K562 (cell line): ENCODE data around the gene LARP4B. TPM values are rescaled to one million over a fixed set of nuclear protein-coding genes. Genes with fewer than 3 reads are reported as not detected.

ENCODE experiments used
- ATAC-seq: fragments of 200-7000 bp; cut with Tn5 transposase; 3 replicates; pipeline ENCODE4 v1.9.1; 2020; ENCODE audit warnings: moderate library complexity
- BruUV-seq: library from RNA; stranded (reverse); fragments of 400-500 nt; replicated peaks from 2 replicates; lab custom pipeline; 2021; lab: Mats Ljungman, UMichigan
- CTCF ChIA-PET: fragments of 300-600 bp; formaldehyde crosslinking; extraction: SDS; loops from one replicate; lab custom pipeline; 2021; ENCODE audit warnings: low intra/inter-chr PET ratio; lab: Yijun Ruan, JAX
- POLR2A ChIA-PET: fragments of 300-600, 350-650 bp; sonication (Branson Sonifier 250); formaldehyde crosslinking; extraction: SDS; loops from one replicate; lab custom pipeline; 2021; ENCODE audit warnings: antibody characterized with exemption, inconsistent platforms; lab: Yijun Ruan, JAX
- DNase-seq, 4 experiments: peaks; one replicate each; pipeline versions ENCODE4 v3.0.0 to v3.0.0-alpha.2; 2011 to 2018; ENCODE audit warnings: low spot score in 3 of 4, mixed read lengths in 3 of 4; ENCODE audit errors: extremely low read depth in 1 of 4
- FAIRE-seq: peaks from 2 replicates; lab custom pipeline; 2011; peaks lifted over from hg19 to GRCh38; lab: Jason Lieb, UNC
- H2AFZ ChIP-seq: 2 replicates; pipeline ENCODE4 v1.6.0; 2011; ENCODE audit warnings: low read depth, low read length, control low read depth, inconsistent platforms
- H3K27ac ChIP-seq: fragments of 200-600 bp; 3 replicates; pipeline ENCODE4 v1.8.0; 2011; ENCODE audit warnings: low read depth, mild to moderate bottlenecking, control low read depth, inconsistent platforms, low read length, moderate library complexity, mixed read lengths; ENCODE audit errors: extremely low read depth
- H3K27me3 ChIP-seq, 2 experiments: fragments of 300-600 bp in 1 of 2; 2 replicates in 1 of 2; 3 replicates in 1 of 2; pipeline versions ENCODE4 v1.6.0 to v1.8.0; 2011; ENCODE audit warnings: inconsistent platforms in 2 of 2, low read length in 2 of 2, mild to moderate bottlenecking in 1 of 2, mixed read lengths in 1 of 2, moderate library complexity in 1 of 2; ENCODE audit not compliant: control insufficient read depth in 2 of 2, insufficient read depth in 2 of 2
- H3K36me3 ChIP-seq: fragments of 300-600 bp; 3 replicates; pipeline ENCODE4 v1.8.0; 2011; ENCODE audit warnings: mild to moderate bottlenecking, low read length, inconsistent platforms; ENCODE audit not compliant: control insufficient read depth, insufficient read depth
- H3K4me1 ChIP-seq, 2 experiments: fragments of 200-600 bp in 1 of 2; replicated peaks in 1 of 2; 2 replicates in 1 of 2; 3 replicates in 1 of 2; pipeline versions ENCODE4 v1.5.1 to v1.8.0; 2011; ENCODE audit warnings: inconsistent platforms in 2 of 2, low read length in 2 of 2, mild to moderate bottlenecking in 1 of 2, mixed read lengths in 1 of 2, moderate library complexity in 1 of 2; ENCODE audit not compliant: control insufficient read depth in 2 of 2, insufficient read depth in 2 of 2
- H3K4me2 ChIP-seq: 2 replicates; pipeline ENCODE4 v1.6.1; 2011; ENCODE audit warnings: low read length, control low read depth, inconsistent platforms, mixed read lengths; ENCODE audit not compliant: insufficient read depth
- H3K4me3 ChIP-seq: fragments of 200-600 bp; sonication (generic), shearing (Covaris generic); 2 replicates; pipeline ENCODE4 v1.5.1; 2016; ENCODE audit warnings: control low read depth, inconsistent platforms
- H3K79me2 ChIP-seq: fragments of 200-600 bp; 3 replicates; pipeline ENCODE4 v1.8.0; 2011; ENCODE audit warnings: low read length, inconsistent platforms; ENCODE audit not compliant: control insufficient read depth, insufficient read depth
- H3K9ac ChIP-seq, 2 experiments: 2 replicates each; pipeline versions ENCODE4 v1.6.0 to v1.6.1; 2011; ENCODE audit warnings: low read depth in 2 of 2, low read length in 2 of 2, control low read depth in 1 of 2, inconsistent platforms in 1 of 2, mild to moderate bottlenecking in 1 of 2, mixed read lengths in 1 of 2; ENCODE audit not compliant: insufficient read depth in 1 of 2
- H3K9me1 ChIP-seq: one replicate; pipeline ENCODE4 v1.6.0; 2011; ENCODE audit warnings: inconsistent platforms, mild to moderate bottlenecking, low read length, moderate library complexity; ENCODE audit not compliant: control insufficient read depth, insufficient read depth
- H3K9me3 ChIP-seq: replicated peaks from 2 replicates; pipeline ENCODE4 v1.5.1; 2011; ENCODE audit warnings: low read depth, low read length, inconsistent platforms; ENCODE audit not compliant: control insufficient read depth, insufficient read depth
- H4K20me1 ChIP-seq: replicated peaks from 2 replicates; pipeline ENCODE4 v1.6.1; 2011; ENCODE audit warnings: low read length, inconsistent platforms, mixed read lengths; ENCODE audit not compliant: control insufficient read depth, insufficient read depth
- BRF2 ChIP-seq: IDR thresholded peaks from 3 replicates; pipeline ENCODE4 v1.6.1; 2011; ENCODE audit warnings: borderline replicate concordance, mild to moderate bottlenecking; ENCODE audit not compliant: insufficient read length, insufficient read depth
- ETV5 ChIP-seq: sonication (generic); formaldehyde crosslinking; IDR thresholded peaks from 2 replicates; pipeline ENCODE4 v1.4.0; 2020; ENCODE audit warnings: low read depth, mild to moderate bottlenecking, missing genetic modification reagents
- FOXJ3 ChIP-seq: sonication (generic); formaldehyde crosslinking; IDR thresholded peaks from 2 replicates; pipeline ENCODE4 v1.4.0; 2020; ENCODE audit warnings: mild to moderate bottlenecking, missing genetic modification reagents
- MLLT1 ChIP-seq, 2 experiments: fragments of 450-650 bp; IDR thresholded peaks; 2 replicates each; pipeline ENCODE4 v1.6.1; 2016
- NCOA4 ChIP-seq: fragments of 450-650 bp; IDR thresholded peaks from 2 replicates; pipeline ENCODE4 v1.6.1; 2018; ENCODE audit warnings: mild to moderate bottlenecking; ENCODE audit not compliant: partially characterized antibody
- RBM17 ChIP-seq: fragments of 200-400 bp; formaldehyde crosslinking; IDR thresholded peaks from 2 replicates; pipeline ENCODE4 v1.6.1; 2017; ENCODE audit warnings: low read depth, mild to moderate bottlenecking, low read length, borderline replicate concordance
- SFPQ ChIP-seq: fragments of 200-400 bp; formaldehyde crosslinking; IDR thresholded peaks from 2 replicates; pipeline ENCODE4 v1.6.1; 2017; ENCODE audit warnings: mild to moderate bottlenecking, low read depth, low read length, moderate library complexity
- SPI1 ChIP-seq: IDR thresholded peaks from 2 replicates; pipeline ENCODE4 v1.6.1; 2011; ENCODE audit warnings: low read depth, low read length, control low read depth, borderline replicate concordance
- THRA ChIP-seq: fragments of 450-650 bp; IDR thresholded peaks from 2 replicates; pipeline ENCODE4 v1.6.1; 2017; ENCODE audit warnings: mild to moderate bottlenecking, moderate library complexity
- ZNF121 ChIP-seq: sonication (generic); formaldehyde crosslinking; conservative IDR thresholded peaks from 2 replicates; pipeline ENCODE4 v1.8.0; 2022; ENCODE audit warnings: missing genetic modification reagents
- ZNF79 ChIP-seq: fragments of 250-450 bp; sonication (Bioruptor Pico); IDR thresholded peaks from 2 replicates; pipeline ENCODE4 v1.4.0; 2020; ENCODE audit warnings: low read depth, mild to moderate bottlenecking, moderate library complexity
- WGBS: fragments of 100-300 bp; shearing (Covaris generic); methylation state at CpG from one replicate; pipeline ENCODE4 v1.1.6; 2016; ENCODE audit warnings: low coverage, mixed read lengths; ENCODE audit not compliant: insufficient coverage; ENCODE audit errors: missing lambda C conversion rate; 5-methylcytosine and 5-hydroxymethylcytosine counted together
- in situ Hi-C: fragments of 300-500 bp; cut with MboI; formaldehyde crosslinking; loops from 4 replicates; pipeline ENCODE4 v1.15.0; 2018; ENCODE audit warnings: inconsistent platforms, mixed read lengths
- intact Hi-C: fragments of 100-400 bp; cut with micrococcal nuclease; formaldehyde crosslinking; loops from 2 replicates; pipeline ENCODE4 v1.14.2; 2022
- polyA plus RNA-seq, 8 experiments: library from polyadenylated mRNA; depleted of rRNA in 4 of 8; stranded (reverse) in 5 of 8; unstranded in 3 of 8; fragments of >200 nt; fragmentation: Nextera tagmentation in 2 of 8; fragmentation: Illumina TruSeq in 1 of 8; extraction: Ambion mirVana in 2 of 8; extraction: Trizol in 1 of 8; gene quantifications; 2 replicates each; pipeline versions ENCODE4 v1.2.1 to v1.2.3, GENCODE V29; 2011 to 2014; ENCODE audit warnings: inconsistent platforms in 1 of 8, missing spikeins in 1 of 8
- total RNA-seq, 7 experiments: library from RNA; depleted of rRNA in 6 of 7; stranded (reverse); fragments of >200 nt in 6 of 7; fragmentation: Illumina TruSeq in 2 of 7; extraction: Trizol in 2 of 7; gene quantifications; 2 replicates each; pipeline versions ENCODE4 v1.2.1 to v1.2.3, GENCODE V29; 2011 to 2021; ENCODE audit warnings: low replicate concordance in 1 of 7

LARP4B gene
- total and polyA plus RNA-seq, 9 of the 15 experiments (the other 6 are each of a cell fraction or from before 2014, with no cell fraction given): 11.8 to 130 (median 42.6) TPM

GRCh38 chr10:767211-767610 lies 164.3 kb downstream of the LARP4B start:
- Histone ChIP-seq H4K20me1 (no peaks in the 10 kb centered on the region), H3K4me3 (no peak overlapping the region), H3K79me2 (no peaks in the 10 kb centered on the region), H3K9ac (no peak overlapping the region), H3K36me3 (no peaks in the 10 kb centered on the region), H3K27ac (no peak overlapping the region), H3K9me3 (no peaks in the 10 kb centered on the region; the same call in 1 of the 2 replicates), H3K27me3 (peaks cover 8 to 13% of the 10 kb centered on the region in 2 experiments; a peak in 3 of 5 replicates), H3K4me1 (peaks cover 0 to 2% of the 10 kb centered on the region in 2 experiments; a peak in 1 of 5 replicates), H2AFZ (no peak overlapping the region), H3K4me2 (no peak overlapping the region), H3K9me1 (no peaks in the 10 kb centered on the region)
- ATAC-seq (no peak), FAIRE-seq (no peak), DNase-seq (no peak)
- intact Hi-C loops: no loop called here
- in situ Hi-C loops: no loop called here
- ChIA-PET CTCF (no interaction called here), POLR2A (no interaction called here)
- whole genome bisulfite sequencing: 6% methylated on average over 1 of the region's 1 CpG
- BruUV-seq: no TSS peak
- TF ChIP-seq FOXJ3 (CRISPR knock-in tag) (no peak), SFPQ (no peak), RBM17 (no peak), ZNF79 (CRISPR knock-in tag) (no peak), THRA (no peak), NCOA4 (no peak), BRF2 (no peak), ZNF121 (CRISPR knock-in tag) (no peak), ETV5 (CRISPR knock-in tag) (no peak), SPI1 (no peak), MLLT1 (IDR thresholded peaks at IDR 0.05) (no peak)
